GM21723 (cell line): ENCODE results near the gene AWAT2.
"Not testable (repeated sequence)": the region's sequence is repeated elsewhere in the genome, so short reads cannot be mapped to it uniquely, and the experiment has no call there.

ENCODE experiments used
- ATAC-seq: cut with Tn5 transposase; IDR thresholded peaks from one replicate; pipeline ENCODE4 v1.9.1; 2021; ENCODE audit warnings: mild to moderate bottlenecking, moderate library complexity; ENCODE audit not compliant: unreplicated experiment

Gene AWAT2

GRCh38 chrX:70001708-70002341 is 47.9 kb downstream of the AWAT2 start:
- no peak for ATAC-seq

GRCh38 chrX:70001269-70001668 is 48.5 kb downstream of the AWAT2 start:
- no peak for ATAC-seq

GRCh38 chrX:69998299-69998698 is 51.4 kb downstream of the AWAT2 start:
- not testable (repeated sequence) for ATAC-seq

- ATAC-seq: no peak
Measured at GRCh38 chrX:69996113-69996468, 53.6 kb downstream of the AWAT2 start.

GRCh38 chrX:69995362-69996112 is 54.2 kb downstream of the AWAT2 start:
- ATAC-seq: no peak

GRCh38 chrX:69993494-69993893 is 56.2 kb downstream of the AWAT2 start:
- no peak for ATAC-seq

- ATAC-seq: no peak
Measured at GRCh38 chrX:69991685-69992084, 58.1 kb downstream of the AWAT2 start.
